Astrocyte (in vitro differentiated cells and primary cell): ENCODE measurements around the gene CENPA. TPM values are rescaled to one million over a fixed set of nuclear protein-coding genes. Genes with fewer than 3 reads are reported as not detected.

Experiments used
- DNase-seq: peaks from one replicate; pipeline ENCODE4 v3.0.0-alpha.2; 2010; ENCODE audit warnings: low read depth
- FAIRE-seq: peaks from 2 replicates; lab custom pipeline; 2011; peaks lifted over from hg19 to GRCh38; lab: Jason Lieb, UNC
- H2AFZ ChIP-seq: 2 replicates; pipeline ENCODE4 v1.6.0; 2012; ENCODE audit warnings: low read depth, low read length, inconsistent platforms
- H3K27ac ChIP-seq: 2 replicates; pipeline ENCODE4 v1.5.1; 2011; ENCODE audit warnings: low read depth, low read length, inconsistent platforms
- H3K27me3 ChIP-seq: 2 replicates; pipeline ENCODE4 v1.6.0; 2011; ENCODE audit warnings: low read length, inconsistent platforms; ENCODE audit not compliant: insufficient read depth
- H3K36me3 ChIP-seq: 2 replicates; pipeline ENCODE4 v1.5.1; 2011; ENCODE audit warnings: low read length, inconsistent platforms; ENCODE audit not compliant: insufficient read depth
- H3K4me1 ChIP-seq: 2 replicates; pipeline ENCODE4 v1.5.1; 2011; ENCODE audit warnings: low read length, inconsistent platforms; ENCODE audit not compliant: insufficient read depth
- H3K4me2 ChIP-seq: 2 replicates; pipeline ENCODE4 v1.6.0; 2012; ENCODE audit warnings: low read length, inconsistent platforms
- H3K4me3 ChIP-seq: 2 replicates; pipeline ENCODE4 v1.5.1; 2011; ENCODE audit warnings: low read depth, mild to moderate bottlenecking, low read length, inconsistent platforms; ENCODE audit not compliant: insufficient read depth
- H3K79me2 ChIP-seq: 2 replicates; pipeline ENCODE4 v1.6.0; 2012; ENCODE audit warnings: mild to moderate bottlenecking, low read length, inconsistent platforms; ENCODE audit not compliant: insufficient read depth
- H3K9ac ChIP-seq: 2 replicates; pipeline ENCODE4 v1.6.0; 2012; ENCODE audit warnings: mild to moderate bottlenecking, low read length, inconsistent platforms
- H3K9me3 ChIP-seq: 2 replicates; pipeline ENCODE4 v1.5.1; 2012; ENCODE audit warnings: low read depth, mild to moderate bottlenecking, low read length, inconsistent platforms; ENCODE audit not compliant: insufficient read depth
- H4K20me1 ChIP-seq: 2 replicates; pipeline ENCODE4 v1.6.0; 2012; ENCODE audit warnings: low read length, inconsistent platforms; ENCODE audit not compliant: insufficient read depth
- H3K27ac Mint-ChIP-seq: one replicate; pipeline ENCODE4 v1.8.0; 2021; ENCODE audit warnings: mild to moderate bottlenecking, mixed read lengths; ENCODE audit not compliant: unreplicated experiment
- H3K27me3 Mint-ChIP-seq: one replicate; pipeline ENCODE4 v1.8.0; 2021; ENCODE audit warnings: low read depth, mixed read lengths; ENCODE audit not compliant: unreplicated experiment
- H3K36me3 Mint-ChIP-seq: one replicate; pipeline ENCODE4 v1.8.0; 2021; ENCODE audit warnings: low read depth, mixed read lengths; ENCODE audit not compliant: unreplicated experiment
- H3K4me1 Mint-ChIP-seq: one replicate; pipeline ENCODE4 v1.8.0; 2021; ENCODE audit warnings: low read depth, mixed read lengths; ENCODE audit not compliant: unreplicated experiment
- H3K4me3 Mint-ChIP-seq: one replicate; pipeline ENCODE4 v1.8.0; 2021; ENCODE audit warnings: mild to moderate bottlenecking, moderate library complexity, mixed read lengths; ENCODE audit not compliant: unreplicated experiment
- H3K9me3 Mint-ChIP-seq: one replicate; pipeline ENCODE4 v1.8.0; 2021; ENCODE audit warnings: mild to moderate bottlenecking, mixed read lengths; ENCODE audit not compliant: unreplicated experiment
- EZH2 ChIP-seq: IDR thresholded peaks from 2 replicates; pipeline ENCODE4 v1.6.1; 2012; ENCODE audit warnings: mild to moderate bottlenecking, low read length, inconsistent platforms; ENCODE audit not compliant: insufficient read depth
- total RNA-seq: library from RNA; stranded (reverse); gene quantifications from 2 replicates; pipeline ENCODE4 v1.2.1, GENCODE V29; 2021
- TF ChIP-seq, protein P1 (sequence below): IDR thresholded peaks from 2 replicates; pipeline ENCODE4 v1.5.1; 2011; ENCODE audit warnings: low read depth, mild to moderate bottlenecking, inconsistent platforms, low read length, moderate library complexity; ENCODE audit not compliant: insufficient read depth

CENPA gene
- total RNA-seq, 1 donor from 2014 or later = 2.7 TPM

- Histone ChIP-seq H3K27ac (no peak overlapping the region), H3K4me2 (no peak overlapping the region), H3K79me2 (no peaks in the 10 kb centered on the region), H3K36me3 (no peaks in the 10 kb centered on the region), H4K20me1 (no peaks in the 10 kb centered on the region), H3K4me1 (no peaks in the 10 kb centered on the region), H3K9ac (no peak overlapping the region), H3K9me3 (no peaks in the 10 kb centered on the region), H3K4me3 (no peak overlapping the region), H2AFZ (no peak overlapping the region), H3K27me3 (no peaks in the 10 kb centered on the region)
- no peak for DNase-seq
- Mint-ChIP-seq H3K36me3 (no peaks in the 10 kb centered on the region), H3K4me1 (peaks cover 2% of the 10 kb centered on the region), H3K9me3 (no peaks in the 10 kb centered on the region), H3K27me3 (peaks cover 35% of the 10 kb centered on the region), H3K27ac (no peak overlapping the region), H3K4me3 (no peak overlapping the region)
- FAIRE-seq = no peak
- TF ChIP-seq EZH2 = no peak
- TF ChIP-seq, protein P1, sequence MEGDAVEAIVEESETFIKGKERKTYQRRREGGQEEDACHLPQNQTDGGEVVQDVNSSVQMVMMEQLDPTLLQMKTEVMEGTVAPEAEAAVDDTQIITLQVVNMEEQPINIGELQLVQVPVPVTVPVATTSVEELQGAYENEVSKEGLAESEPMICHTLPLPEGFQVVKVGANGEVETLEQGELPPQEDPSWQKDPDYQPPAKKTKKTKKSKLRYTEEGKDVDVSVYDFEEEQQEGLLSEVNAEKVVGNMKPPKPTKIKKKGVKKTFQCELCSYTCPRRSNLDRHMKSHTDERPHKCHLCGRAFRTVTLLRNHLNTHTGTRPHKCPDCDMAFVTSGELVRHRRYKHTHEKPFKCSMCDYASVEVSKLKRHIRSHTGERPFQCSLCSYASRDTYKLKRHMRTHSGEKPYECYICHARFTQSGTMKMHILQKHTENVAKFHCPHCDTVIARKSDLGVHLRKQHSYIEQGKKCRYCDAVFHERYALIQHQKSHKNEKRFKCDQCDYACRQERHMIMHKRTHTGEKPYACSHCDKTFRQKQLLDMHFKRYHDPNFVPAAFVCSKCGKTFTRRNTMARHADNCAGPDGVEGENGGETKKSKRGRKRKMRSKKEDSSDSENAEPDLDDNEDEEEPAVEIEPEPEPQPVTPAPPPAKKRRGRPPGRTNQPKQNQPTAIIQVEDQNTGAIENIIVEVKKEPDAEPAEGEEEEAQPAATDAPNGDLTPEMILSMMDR = no peak
These were observed 43.6 kb upstream of the CENPA start for GRCh38 chr2:26742048-26742770.

DNA sequence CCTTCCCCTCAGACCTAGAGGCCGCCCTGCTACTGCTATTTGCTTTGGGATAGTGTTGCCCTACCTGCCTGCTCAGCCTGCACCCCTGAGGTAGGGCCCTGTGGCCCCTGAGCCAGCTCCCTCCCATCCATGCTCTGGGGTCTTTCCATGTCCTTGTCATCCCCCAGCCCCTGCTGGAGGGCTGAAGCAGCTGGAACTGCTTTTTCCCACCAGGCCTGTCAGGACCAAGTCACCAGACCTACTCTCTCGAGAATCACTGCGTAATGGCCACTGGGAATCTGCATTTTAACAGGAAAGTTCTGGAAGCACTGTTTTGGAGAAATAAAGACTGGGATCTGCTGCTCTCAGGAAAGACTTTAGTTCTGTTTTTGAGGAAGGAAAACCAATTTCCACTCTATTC is 42.0 kb upstream of the CENPA start:
- no peak overlapping the region for H3K4me3 ChIP-seq
- H3K4me1 ChIP-seq = no peaks in the 10 kb centered on the region
- H3K27ac ChIP-seq = no peak overlapping the region
- TF ChIP-seq, protein P1 = no peak
- no peak for TF ChIP-seq EZH2
- no peak overlapping the region for H3K27ac Mint-ChIP-seq
- no peaks in the 10 kb centered on the region for H3K79me2 ChIP-seq
- H3K9me3 Mint-ChIP-seq = no peaks in the 10 kb centered on the region
- H3K27me3 Mint-ChIP-seq = peaks cover 35% of the 10 kb centered on the region
- no peak overlapping the region for H3K9ac ChIP-seq
- no peaks in the 10 kb centered on the region for H4K20me1 ChIP-seq
- no peaks in the 10 kb centered on the region for H3K9me3 ChIP-seq
- no peaks in the 10 kb centered on the region for H3K27me3 ChIP-seq
- no peaks in the 10 kb centered on the region for H3K36me3 Mint-ChIP-seq
- no peaks in the 10 kb centered on the region for H3K36me3 ChIP-seq
- DNase-seq (no peak), FAIRE-seq (no peak)
- H3K4me3 Mint-ChIP-seq = no peak overlapping the region
- H3K4me2 ChIP-seq = no peak overlapping the region
- H2AFZ ChIP-seq = no peak overlapping the region
- H3K4me1 Mint-ChIP-seq = peaks cover 2% of the 10 kb centered on the region

GRCh38 chr2:26744953-26745352 is 40.9 kb upstream of the CENPA start:
- H3K79me2 ChIP-seq = no peaks in the 10 kb centered on the region
- H3K4me3 ChIP-seq = no peak overlapping the region
- no peak overlapping the region for H3K9ac ChIP-seq
- H3K4me3 Mint-ChIP-seq = no peak overlapping the region
- H3K27me3 ChIP-seq = no peaks in the 10 kb centered on the region
- H4K20me1 ChIP-seq = no peaks in the 10 kb centered on the region
- DNase-seq = no peak
- H3K4me1 ChIP-seq = no peaks in the 10 kb centered on the region
- no peak overlapping the region for H3K27ac Mint-ChIP-seq
- no peaks in the 10 kb centered on the region for H3K9me3 Mint-ChIP-seq
- no peaks in the 10 kb centered on the region for H3K36me3 Mint-ChIP-seq
- no peaks in the 10 kb centered on the region for H3K36me3 ChIP-seq
- H3K4me1 Mint-ChIP-seq = peaks cover 3% of the 10 kb centered on the region
- H3K9me3 ChIP-seq = no peaks in the 10 kb centered on the region
- FAIRE-seq = no peak
- H3K4me2 ChIP-seq = no peak overlapping the region
- no peak overlapping the region for H2AFZ ChIP-seq
- no peak overlapping the region for H3K27ac ChIP-seq
- TF ChIP-seq, protein P1 = no peak
- TF ChIP-seq EZH2 = no peak
- peaks cover 35% of the 10 kb centered on the region for H3K27me3 Mint-ChIP-seq
